Measurements from ENCODE around the gene KLHL41. TPM values are rescaled to one million over a fixed set of nuclear protein-coding genes. Genes with fewer than 3 reads are reported as not detected.

KLHL41 gene
- not detected for polyA plus RNA-seq (2012; ENCODE audit: insufficient read length, low read depth)

DNA sequence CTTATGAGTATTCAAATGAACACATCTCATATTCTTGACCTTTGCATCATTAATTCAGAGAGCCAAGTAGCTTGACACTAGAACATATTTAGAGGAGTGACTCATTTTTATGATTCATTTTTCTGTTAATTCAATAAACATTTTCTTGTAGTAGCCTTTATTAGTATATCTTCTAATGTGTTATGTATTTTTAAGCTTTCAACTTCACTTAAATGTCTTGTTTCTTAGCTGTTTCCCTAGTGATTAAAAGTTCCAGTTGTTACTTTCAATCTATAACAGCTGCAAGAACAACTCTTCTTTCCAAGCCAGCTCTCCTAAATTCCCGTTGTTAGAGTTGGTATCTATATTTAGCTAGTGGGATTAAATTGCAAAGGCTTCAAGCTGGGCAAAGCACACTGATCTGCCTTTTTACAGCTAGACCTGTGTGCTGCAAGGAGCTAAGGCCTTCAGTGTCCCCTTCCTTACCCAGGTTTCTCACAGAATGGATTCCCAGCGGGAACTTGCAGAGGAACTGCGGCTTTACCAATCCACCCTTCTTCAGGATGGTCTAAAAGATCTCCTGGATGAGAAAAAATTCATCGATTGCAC lies at the start of gene KLHL41:
Gene KLHL41 (plus strand): TSS at position 405 of the 588 bp plus-strand sequence. CDS start 77 bp downstream, at position 482.
- TF ChIP-seq FOXP2 (optimal IDR thresholded peaks at IDR 0.05; ENCODE audit: borderline replicate concordance, extremely low read depth, extremely low read length, insufficient read depth), result no peak
- no peak for TF ChIP-seq REST (IDR thresholded peaks at IDR 0.05; ENCODE audit: insufficient read depth in 1 of 2, low read depth in 2 of 2, low read length in 2 of 2)

GRCh38 chr2:169461143-169461542 lies 48.4 kb upstream of the KLHL41 start:
- TF ChIP-seq POLR2AphosphoS5 (IDR thresholded peaks at IDR 0.05; ENCODE audit: low read depth, low read length) (no peak), TAF1 (IDR thresholded peaks at IDR 0.05; ENCODE audit: borderline replicate concordance, insufficient read depth, low read length) (no peak), SIN3A (IDR thresholded peaks at IDR 0.05; ENCODE audit: borderline replicate concordance, insufficient read depth, low read length) (no peak), FOXP2 (optimal IDR thresholded peaks at IDR 0.05; ENCODE audit: borderline replicate concordance, extremely low read depth, extremely low read length, insufficient read depth) (no peak), REST (IDR thresholded peaks at IDR 0.05; ENCODE audit: insufficient read depth in 1 of 2, low read depth in 2 of 2, low read length in 2 of 2) (no peak)

DNA sequence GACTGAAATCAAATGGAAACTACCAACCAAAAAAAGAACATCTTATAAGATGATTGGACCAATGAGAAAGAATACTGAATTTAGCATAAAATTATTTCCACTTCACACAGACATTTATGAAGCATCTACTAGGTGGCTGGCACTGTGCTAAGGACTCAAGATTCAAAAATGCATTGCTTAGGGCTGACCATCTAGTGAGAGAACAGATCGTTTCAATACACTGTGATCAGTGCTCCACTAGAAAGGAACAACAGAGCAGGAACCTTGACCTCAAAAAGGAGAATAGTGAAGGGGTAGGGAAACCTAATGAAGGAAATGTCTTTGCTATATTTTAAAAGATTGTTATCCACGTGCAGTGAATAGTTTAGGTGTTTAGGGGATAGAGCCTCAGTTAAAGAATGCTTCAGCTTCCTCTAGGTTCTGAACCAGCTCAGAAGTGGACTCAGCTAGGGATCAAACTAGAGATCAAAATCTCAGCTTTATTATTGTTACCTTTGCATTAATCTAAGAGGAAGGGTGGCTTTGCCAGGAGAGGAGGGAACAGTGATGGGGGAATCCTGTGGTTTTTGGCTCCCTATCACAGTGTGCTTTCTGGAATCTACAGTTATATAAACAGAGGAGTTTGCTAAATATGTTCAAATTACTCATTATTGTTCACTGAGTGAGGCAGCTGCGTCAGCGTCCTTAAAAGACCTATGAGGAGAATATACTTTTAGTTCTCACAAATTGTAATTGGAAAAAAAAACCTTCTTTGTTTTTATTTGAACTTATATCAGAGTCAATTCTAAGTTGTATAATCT lies 46.4 kb upstream of the KLHL41 start:
- TF ChIP-seq SIN3A (IDR thresholded peaks at IDR 0.05; ENCODE audit: borderline replicate concordance, insufficient read depth, low read length) (no peak), REST (IDR thresholded peaks at IDR 0.05; ENCODE audit: insufficient read depth in 1 of 2, low read depth in 2 of 2, low read length in 2 of 2) (no peak), POLR2AphosphoS5 (IDR thresholded peaks at IDR 0.05; ENCODE audit: low read depth, low read length) (no peak), TAF1 (IDR thresholded peaks at IDR 0.05; ENCODE audit: borderline replicate concordance, insufficient read depth, low read length) (no peak), FOXP2 (optimal IDR thresholded peaks at IDR 0.05; ENCODE audit: borderline replicate concordance, extremely low read depth, extremely low read length, insufficient read depth) (no peak)

DNA sequence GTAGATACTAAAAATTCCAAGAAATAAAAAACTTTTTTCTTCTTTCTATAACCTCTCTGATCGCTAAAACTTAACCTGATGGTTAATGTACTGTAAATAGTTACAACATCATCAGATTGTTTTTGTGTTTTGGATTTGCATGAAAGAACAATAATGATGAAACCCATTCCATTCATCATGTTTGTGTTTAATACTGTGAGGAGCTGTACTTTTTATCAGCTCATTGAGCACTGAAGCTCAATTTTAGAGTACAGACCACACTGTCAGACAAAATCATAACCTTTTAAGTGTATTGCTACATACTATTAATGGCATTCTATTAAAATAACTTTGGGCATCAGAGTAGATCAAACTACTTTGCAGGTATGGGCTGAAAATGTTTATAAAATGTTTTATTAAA lies 45.0 kb upstream of the KLHL41 start:
- TF ChIP-seq TAF1 (IDR thresholded peaks at IDR 0.05; ENCODE audit: borderline replicate concordance, insufficient read depth, low read length), result no peak
- no peak for TF ChIP-seq POLR2AphosphoS5 (IDR thresholded peaks at IDR 0.05; ENCODE audit: low read depth, low read length)
- TF ChIP-seq FOXP2 (optimal IDR thresholded peaks at IDR 0.05; ENCODE audit: borderline replicate concordance, extremely low read depth, extremely low read length, insufficient read depth), result no peak
- no peak for TF ChIP-seq SIN3A (IDR thresholded peaks at IDR 0.05; ENCODE audit: borderline replicate concordance, insufficient read depth, low read length)
- no peak for TF ChIP-seq REST (IDR thresholded peaks at IDR 0.05; ENCODE audit: insufficient read depth in 1 of 2, low read depth in 2 of 2, low read length in 2 of 2)

Measured in PFSK-1 (cell line).